Hematopoietic multipotent progenitor cell (in vitro differentiated cells): Measurements from ENCODE around the gene ABT1. TPM values are rescaled to one million over a fixed set of nuclear protein-coding genes. Genes with fewer than 3 reads are reported as not detected.

Experiments used
- DNase-seq, 3 donors: peaks; one replicate each; pipeline ENCODE4 v3.0.0-alpha.2; 2011 to 2015; ENCODE audit warnings: low read depth in 2 of 3, low spot score in 2 of 3
- total RNA-seq: library from RNA; depleted of rRNA; stranded (reverse); fragments of >200 nt; gene quantifications from one replicate; pipeline ENCODE4 v1.2.3, GENCODE V29; 2012

The ABT1 gene
- total RNA-seq, 1 donor, result 23.2 TPM

DNA sequence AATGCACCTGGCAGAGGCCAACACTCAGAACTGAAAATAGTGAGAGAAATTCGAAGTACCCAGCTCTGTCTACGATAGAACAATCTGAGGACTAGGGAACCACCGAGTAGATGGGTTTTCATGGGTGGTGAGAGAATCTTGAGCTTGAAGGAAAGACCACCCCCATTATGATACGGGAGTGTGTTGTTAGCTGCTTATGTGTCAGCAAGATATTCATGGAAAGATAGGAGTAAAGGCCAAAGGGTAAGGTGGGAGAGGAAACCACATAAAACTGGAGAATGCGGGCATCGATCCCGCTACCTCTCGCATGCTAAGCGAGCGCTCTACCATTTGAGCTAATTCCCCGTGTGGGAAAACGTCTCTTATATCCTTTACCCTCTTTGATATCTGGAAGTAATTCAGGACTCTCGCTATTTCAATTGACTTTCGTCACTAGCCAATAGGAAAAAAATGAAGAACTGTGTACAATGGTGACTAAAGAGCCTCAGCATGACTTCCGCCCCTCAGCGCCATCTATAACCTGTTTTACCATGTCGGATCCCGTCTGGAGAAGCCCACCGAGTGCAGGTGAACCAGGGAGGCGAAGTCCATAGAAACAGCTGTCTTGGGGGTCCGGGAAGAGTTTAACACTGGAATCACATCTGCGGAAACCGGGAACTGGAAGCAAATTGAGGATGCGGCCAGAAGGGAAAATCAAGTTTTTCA, 25.0 kb upstream of the ABT1 start:
- DNase-seq, result peak; percentile 45 to 93 (median 81)

DNA sequence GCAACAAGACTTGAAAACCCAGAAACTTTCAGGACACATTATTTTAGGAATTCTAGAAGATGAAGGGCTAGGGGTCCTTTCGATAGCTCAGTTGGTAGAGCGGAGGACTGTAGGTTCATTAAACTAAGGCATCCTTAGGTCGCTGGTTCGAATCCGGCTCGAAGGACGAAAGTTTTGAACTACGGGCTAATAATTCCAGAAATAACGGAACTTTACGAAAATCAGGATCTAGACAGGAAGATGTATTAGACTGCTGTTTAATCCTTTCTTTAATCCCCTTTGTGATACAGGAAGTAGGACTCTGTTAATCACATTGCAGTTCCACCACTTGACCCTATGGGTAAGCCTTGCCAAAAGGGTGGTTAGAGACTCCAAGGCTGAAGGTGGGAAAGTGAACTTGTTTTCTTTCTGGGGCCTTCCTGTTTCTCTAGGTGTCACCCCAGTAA, 21.2 kb upstream of the ABT1 start:
- DNase-seq, result no peak

DNA sequence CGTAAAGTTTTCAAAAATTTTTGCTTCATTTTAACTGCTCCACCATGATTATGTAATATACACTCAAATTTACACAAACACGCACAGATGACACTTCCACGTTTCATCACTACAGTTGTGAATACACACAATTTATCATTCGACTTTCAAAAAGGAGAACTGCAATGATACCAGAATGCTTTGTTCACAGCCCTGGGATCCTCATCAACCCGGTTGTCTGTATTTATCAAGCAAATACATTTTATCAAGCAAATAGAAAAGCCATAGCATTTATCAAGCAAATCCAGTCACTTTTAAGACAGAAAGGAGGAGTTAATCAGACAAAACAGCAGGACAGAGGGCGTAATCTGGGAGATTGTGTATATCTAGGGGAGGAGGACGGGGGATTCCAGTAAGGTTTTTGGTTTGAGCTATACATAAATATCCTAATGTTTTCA, 20.3 kb upstream of the ABT1 start:
- peak in 1 of 3 donors; percentile 24 for DNase-seq

DNA sequence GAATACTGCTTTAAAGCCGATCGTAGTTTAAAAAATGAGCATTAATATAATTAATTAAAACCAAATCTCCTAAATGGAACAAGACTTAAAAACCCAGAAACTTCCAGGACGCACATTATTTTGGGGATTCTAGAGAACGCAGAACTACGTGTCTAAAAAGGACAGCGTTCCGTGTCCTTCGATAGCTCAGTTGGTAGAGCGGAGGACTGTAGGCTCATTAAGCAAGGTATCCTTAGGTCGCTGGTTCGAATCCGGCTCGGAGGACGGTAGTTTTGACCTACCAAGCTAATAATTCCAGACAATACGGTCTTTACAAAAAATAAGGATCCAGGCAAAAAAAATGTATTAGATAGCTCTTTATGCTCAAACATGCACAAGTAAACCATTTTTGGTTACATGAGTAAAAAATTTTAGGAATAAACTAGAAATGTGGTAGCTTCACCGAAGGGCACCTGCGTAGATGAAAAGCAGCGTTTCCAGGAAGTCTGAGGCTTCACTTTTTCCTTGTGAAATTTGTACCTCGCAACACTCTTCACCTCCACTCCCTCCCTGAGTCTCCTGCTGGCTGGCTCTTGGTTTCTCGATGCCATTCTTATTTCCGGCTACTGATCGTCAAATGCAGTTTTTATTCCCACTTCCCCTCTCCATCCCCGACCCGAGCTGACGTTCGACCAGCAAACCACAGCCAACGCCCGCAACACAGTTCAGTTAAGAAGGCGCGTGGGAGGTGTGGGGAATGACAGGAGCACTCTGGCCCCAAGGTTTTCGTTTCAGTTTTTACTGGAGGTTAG, 19.6 kb upstream of the ABT1 start:
- DNase-seq, result peak in 2 of 3 donors; percentile 44 to 69

DNA sequence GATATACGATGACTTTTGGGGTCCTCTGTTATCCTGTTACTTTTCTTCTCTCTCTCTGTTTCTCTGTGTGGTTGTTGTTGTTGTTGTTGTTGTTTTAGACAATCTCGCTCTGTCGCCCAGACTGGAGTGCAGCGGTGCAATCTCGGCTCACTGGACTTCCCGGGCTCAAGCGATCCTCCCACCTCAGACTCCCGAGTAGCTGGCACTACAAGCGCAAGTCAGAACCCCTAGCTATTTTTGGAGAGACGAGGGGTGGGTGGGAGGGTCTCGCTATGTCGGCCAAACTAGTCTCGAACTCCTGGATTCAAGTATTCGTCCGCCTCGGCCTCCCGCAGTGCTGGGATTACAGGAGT, 19.1 kb upstream of the ABT1 start:
- no peak for DNase-seq

DNA sequence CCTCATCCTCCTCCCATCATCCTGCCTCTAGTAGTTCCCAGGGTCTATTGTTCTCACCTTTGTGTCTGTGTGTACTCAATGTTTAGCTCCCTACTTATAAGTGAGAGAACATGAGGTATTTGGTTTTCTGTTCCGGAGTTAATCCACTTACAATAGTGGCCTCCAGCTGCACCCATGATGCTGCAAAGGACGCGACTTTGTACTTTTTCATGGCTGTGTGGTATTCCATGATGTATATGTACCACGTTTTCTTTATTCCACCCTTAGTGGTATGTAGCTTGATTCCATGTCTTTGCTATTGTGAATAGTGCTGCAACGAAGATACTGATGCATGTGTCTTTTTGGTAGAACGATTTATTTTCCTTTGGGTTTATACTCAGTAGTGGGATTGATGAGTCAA, 18.5 kb upstream of the ABT1 start:
- DNase-seq, result no peak

DNA sequence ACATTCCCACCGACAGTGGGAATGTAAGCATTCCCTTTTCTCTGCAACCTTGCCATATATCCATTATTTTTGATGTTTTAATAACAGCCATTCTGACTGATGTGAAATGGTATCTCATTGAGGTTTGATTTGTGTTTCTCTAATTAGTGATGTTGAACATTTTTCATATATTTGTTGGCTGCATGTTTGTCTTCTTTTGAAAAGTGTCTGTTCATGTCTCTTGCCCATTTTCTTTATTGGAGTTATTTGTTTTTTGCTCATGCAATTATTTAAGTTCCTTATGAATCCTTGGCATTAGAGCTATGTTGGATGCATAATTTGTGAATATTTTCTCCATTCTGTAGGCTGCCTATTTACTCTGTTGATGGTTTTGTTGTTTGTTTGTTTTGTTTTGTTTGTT, 18.0 kb upstream of the ABT1 start:
- no peak for DNase-seq

DNA sequence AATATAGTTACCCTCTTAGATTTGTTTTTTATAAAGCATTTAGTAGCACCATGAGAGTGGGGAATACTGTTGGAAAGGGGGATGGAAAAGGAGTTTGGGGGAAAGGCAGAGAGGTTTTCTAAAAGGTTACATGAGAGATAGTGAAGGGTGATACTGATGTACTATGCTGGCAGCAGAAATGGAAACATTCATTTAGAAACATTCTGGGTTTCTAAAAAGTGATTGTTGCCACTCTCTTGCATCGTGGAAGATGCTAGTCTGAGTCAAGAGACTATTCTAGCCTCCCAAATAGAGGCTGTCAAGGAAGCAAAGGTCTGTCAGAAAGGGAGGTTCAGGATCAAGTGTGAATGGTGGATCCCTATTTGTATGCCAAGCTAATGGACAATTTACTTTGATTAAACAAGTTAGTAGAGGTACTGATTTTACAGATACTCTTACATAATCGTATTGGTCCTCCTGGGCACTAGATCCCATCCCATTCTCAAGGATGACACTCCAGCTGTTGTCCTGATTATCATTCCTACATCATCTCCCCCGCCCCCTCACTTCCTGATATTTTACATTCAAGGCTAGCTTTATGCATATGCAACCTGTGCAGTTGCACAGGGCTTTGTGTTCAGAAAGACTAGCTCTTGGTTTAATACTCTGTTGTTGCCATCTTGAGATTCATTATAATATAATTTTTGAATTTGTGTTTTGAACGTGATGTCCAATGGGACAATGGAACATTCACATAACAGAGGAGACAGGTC, 15.4 kb upstream of the ABT1 start:
- DNase-seq, result no peak

DNA sequence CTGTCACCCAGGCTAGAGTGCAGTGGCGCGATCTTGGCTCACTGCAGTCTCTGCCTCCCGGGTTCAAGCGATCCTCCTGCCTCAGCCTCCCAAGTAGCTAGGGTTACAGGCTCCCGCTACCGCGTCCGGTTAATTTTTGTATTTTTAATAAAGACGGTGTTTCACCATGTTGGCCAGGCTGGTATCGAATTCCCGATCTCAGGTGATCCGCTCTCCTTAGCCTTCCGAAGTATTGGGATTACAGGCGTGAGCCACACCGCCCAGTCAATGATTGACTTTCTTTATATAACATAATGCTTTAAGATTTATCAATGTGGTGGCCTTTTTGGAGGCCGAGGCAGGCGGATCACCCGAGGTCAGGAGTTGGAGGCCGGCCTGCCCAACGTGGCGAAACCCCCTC, 7.8 kb upstream of the ABT1 start:
- DNase-seq, result no peak

DNA sequence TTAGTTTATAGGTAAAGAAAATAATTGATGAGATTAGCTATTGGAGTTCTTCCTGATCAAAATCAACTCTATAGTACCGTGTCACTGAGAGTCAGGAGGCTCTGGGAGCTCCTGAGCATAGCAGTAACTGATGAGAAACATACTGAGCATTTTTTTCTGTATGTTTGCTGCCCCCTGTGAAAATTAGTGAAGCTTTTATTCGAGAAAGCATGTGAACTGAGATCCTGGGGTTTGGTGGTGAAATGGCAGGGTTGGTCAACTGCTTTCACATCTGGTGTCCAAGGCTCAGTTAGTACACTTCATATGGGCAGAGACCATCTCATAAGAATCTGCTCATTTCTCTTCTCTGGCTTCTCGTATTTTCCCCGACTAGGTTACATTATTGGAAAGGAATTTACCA, 4.1 kb upstream of the ABT1 start:
- DNase-seq, result peak in 1 of 3 donors; percentile 24

DNA sequence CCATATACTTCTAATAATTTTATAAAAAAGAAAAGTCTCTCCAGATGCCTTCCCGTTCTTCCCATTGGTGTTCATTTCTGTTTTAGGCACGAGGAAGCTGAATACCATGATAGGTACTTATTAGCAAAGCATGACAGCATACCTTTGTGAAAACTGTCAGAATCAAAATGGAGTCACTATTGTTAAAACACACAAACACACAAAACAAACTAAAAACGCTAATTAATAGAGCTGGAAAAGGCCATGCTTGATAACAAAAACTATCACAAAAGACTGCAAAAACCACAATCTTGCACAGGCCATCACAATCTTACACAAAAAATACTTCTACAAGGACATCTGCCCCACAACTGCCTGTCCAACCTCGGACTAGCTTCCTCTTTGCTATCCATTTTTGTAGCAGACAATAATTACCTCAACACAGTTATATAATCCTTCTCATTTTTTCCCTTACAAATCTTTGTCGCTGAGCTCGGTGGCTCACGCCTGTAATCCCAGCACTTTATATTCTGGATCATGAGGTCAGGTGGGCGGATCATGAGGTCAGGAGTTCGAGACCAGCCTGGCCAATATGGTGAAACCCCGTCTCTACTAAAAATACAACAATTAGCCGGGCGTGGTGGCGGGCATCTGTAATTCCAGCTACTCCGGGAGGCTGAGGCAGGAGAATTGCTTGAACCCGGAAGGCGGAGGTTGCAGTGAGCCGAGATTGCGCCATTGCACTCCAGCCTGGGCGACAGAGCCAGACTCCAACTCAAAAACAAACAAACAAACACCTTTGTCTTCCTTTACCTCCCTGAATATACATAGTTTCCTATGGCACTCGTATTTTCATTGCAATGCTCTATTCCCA, 3.2 kb upstream of the ABT1 start:
- no peak for DNase-seq

DNA sequence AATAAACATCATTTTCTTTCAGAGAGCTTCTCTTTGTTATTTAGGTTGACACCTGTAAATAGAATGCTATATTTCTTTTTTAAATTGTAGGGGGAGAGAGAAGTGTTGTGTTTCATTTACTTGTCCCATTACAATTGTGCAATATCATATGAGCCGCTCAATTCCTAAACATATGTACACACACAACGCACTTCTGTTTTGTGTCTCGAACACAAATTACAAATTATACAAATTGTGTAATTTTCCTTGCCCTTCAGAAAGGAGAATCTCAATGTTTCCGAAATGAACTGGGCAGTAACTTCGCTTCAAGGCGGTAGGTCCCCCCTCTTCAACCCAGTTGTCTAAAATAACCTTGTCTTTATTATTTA, 2.6 kb upstream of the ABT1 start:
- no peak for DNase-seq

DNA sequence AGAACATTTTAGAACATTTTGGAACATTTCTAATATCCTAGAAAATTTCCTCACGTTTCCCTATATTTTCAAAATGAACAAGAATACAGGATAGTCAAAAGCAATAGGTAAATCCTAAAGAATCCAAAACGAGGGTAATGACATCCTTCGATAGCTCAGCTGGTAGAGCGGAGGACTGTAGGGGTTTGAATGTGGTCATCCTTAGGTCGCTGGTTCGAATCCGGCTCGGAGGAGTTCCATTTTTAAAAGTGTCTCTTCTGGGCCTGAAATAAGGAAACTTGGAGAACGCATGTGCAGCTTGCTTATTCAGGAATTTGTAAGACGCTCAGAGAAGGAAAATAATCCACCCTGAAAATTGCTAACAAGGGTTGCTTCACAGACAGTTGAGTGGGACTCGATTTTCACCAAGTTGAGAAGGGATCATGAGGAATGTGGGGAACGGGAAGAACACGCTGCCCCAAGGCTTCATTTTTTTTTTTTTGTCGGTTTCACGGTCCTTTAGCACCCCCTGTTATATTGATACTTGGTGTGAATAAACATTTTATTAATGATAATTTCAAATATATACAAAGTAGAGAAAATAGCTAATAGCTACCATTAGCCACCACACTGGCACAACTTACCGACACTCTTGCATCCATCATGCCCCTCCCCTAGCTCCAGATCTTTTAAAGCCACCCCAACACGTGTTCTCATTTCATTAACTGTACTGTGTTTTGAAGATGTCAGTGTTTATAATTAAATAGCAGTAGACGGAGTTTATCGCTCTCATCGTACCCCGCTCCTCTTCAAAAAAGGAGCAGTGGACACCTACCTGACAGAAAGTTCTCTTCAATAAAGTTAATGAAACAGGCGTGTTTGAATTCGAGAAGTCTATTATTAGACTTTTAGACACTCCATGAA, 1.8 kb upstream of the ABT1 start:
- peak in 1 of 3 donors; percentile 51 for DNase-seq

DNA sequence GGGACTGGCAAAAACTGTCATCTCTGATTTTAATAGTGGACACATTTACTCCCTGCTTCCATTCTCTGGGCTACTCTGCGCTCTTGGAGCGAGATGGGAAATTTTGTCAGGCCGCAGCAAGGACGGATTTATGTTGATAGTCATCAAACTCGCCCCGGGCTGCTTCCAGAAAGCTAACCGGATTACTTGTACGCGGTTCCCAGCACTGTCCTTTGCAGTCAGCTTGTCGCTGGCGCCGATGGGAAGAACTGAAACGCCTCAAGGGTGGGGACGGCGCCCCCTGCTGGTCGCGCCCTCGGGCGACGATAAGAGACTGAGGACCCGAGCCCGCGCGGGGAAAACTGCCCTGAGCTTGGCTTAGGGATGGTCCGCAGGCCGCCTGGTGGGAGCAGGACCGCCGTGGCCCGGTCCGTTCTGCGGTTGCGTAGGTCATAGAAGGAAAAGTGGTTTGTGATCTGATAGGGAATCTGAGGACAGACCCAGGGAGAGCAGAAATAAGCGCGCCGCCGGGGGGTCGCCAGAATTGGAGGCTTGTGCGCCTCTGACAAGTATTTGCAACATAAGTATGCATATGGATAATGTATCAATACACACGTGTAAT, 984 bp upstream of the ABT1 start:
- DNase-seq, result peak; percentile 84 to 88 (median 88)

DNA sequence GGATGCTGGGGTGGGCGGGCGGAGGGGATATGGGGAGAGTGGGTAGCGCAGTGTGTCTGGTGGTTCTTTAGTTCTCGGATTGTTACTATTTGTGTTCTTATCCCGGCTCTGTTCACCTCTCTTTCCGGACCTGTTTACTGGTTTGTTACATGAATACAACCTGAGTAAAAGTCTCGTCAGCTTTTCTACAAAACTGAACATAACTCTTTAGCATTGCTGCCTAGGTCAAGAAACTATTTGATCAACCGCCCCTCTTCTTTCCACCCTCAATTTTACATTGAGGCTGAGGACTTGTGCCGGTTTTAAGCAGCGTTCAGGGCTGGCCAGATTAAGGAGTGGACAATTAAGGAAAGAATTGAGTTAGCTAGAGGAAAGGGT, 625 bp downstream of the ABT1 start:
- no peak for DNase-seq

DNA sequence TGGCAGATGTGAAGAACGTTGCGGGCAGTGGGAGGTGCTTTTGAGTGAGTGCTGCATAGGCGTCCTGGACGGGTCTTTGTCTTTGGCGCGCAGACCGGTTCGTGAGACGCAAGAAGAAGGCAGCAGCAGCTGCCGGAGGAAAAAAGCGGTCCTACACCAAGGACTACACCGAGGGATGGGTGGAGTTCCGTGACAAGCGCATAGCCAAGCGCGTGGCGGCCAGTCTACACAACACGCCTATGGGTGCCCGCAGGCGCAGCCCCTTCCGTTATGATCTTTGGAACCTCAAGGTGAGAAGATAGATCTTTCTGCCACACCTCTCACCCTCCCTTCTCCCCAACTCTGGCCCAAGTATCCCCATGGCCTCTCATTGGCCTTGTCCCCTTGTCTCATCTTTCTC, 1.1 kb downstream of the ABT1 start:
- no peak for DNase-seq

DNA sequence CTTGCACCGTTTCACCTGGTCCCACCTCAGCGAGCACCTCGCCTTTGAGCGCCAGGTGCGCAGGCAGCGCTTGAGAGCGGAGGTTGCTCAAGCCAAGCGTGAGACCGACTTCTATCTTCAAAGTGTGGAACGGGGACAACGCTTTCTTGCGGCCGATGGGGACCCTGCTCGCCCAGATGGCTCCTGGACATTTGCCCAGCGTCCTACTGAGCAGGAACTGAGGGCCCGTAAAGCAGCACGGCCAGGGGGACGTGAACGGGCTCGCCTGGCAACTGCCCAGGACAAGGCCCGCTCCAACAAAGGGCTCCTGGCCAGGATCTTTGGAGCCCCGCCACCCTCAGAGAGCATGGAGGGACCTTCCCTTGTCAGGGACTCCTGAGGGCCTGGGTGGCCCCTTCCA, 1.5 kb downstream of the ABT1 start:
- DNase-seq, result no peak

DNA sequence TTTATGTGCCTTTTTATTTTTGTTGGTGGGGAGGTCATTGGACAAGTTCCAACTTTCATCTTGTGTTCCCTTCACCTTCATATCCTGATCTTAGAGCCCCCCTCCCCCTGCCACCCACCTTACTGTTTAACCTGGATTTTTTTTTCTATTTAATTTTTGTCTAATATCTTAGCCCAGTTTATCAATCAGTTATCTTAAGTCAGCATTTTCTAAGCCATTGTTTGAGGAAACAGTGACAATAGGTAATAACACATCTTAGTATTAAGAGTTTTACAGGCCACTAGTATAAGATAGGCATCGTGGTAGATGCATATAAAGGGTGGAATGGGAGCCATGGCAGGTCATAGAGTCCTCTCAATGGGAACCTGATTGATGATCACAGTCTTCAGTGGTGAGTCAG, 2.4 kb downstream of the ABT1 start:
- no peak for DNase-seq

DNA sequence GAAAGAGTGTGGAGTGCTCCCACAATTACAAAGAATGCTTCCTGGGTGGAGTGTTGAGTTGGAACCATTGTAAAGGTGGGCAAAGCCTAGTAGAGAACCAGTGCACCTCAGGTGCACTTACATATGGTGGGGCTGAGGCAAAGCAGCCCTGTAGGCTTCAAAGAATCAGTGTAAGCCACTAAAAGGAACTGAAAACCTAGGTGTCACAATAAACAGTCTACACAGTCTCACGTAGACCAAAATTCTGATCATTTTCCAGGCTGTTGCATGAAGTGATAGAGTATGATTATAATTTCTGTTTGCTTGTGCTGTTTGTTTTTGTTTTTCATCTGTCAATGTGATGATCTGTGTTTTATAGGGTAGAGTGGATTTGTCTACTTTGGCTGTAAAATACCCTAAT, 2.8 kb downstream of the ABT1 start:
- DNase-seq, result no peak
